ENCODE measurements around the gene CCDC92B.
"Not testable (repeated sequence)": the region's sequence is repeated elsewhere in the genome, so short reads cannot be mapped to it uniquely, and the experiment has no call there.

CCDC92B gene

GRCh38 chr17:2703181-2703580 is 46.3 kb downstream of the CCDC92B start:
- TF ChIP-seq CTCF (conservative IDR thresholded peaks at IDR 0.05; ENCODE audit: low read length) = no peak
- no peak for DNase-seq (ENCODE audit: low read depth)
- no peak overlapping the region for H3K4me3 ChIP-seq (ENCODE audit: low read length)

- no peak for DNase-seq (ENCODE audit: low read depth)
- no peak for TF ChIP-seq CTCF (conservative IDR thresholded peaks at IDR 0.05; ENCODE audit: low read length)
- H3K4me3 ChIP-seq (ENCODE audit: low read length) = no peak overlapping the region
Measured at GRCh38 chr17:2701996-2702741, 47.3 kb downstream of the CCDC92B start.

- no peak for TF ChIP-seq CTCF (conservative IDR thresholded peaks at IDR 0.05; ENCODE audit: low read length)
- no peak for DNase-seq (ENCODE audit: low read depth)
- no peak overlapping the region for H3K4me3 ChIP-seq (ENCODE audit: low read length)
Measured at GRCh38 chr17:2701161-2701995, 48.1 kb downstream of the CCDC92B start.

GRCh38 chr17:2700491-2701141 is 48.8 kb downstream of the CCDC92B start:
- H3K4me3 ChIP-seq (ENCODE audit: low read length) = no peak overlapping the region
- DNase-seq (ENCODE audit: low read depth) = no peak
- TF ChIP-seq CTCF (conservative IDR thresholded peaks at IDR 0.05; ENCODE audit: low read length) = no peak

GRCh38 chr17:2700030-2700490 is 49.4 kb downstream of the CCDC92B start:
- no peak for TF ChIP-seq CTCF (conservative IDR thresholded peaks at IDR 0.05; ENCODE audit: low read length)
- H3K4me3 ChIP-seq (ENCODE audit: low read length) = no peak overlapping the region
- DNase-seq (ENCODE audit: low read depth) = no peak

- H3K4me3 ChIP-seq (ENCODE audit: low read length); DNase-seq (ENCODE audit: low read depth): not testable (repeated sequence)
Measured at GRCh38 chr17:2699216-2699805, 50.1 kb downstream of the CCDC92B start.

- DNase-seq (ENCODE audit: low read depth) = no peak
- no peak for TF ChIP-seq CTCF (conservative IDR thresholded peaks at IDR 0.05; ENCODE audit: low read length)
- no peak overlapping the region for H3K4me3 ChIP-seq (ENCODE audit: low read length)
Measured at GRCh38 chr17:2697611-2698162, 51.8 kb downstream of the CCDC92B start.
